SK-N-SH treated with all-trans-retinoic acid at 6 μM for 48 hours (cell line): ENCODE results near the gene ETV4.

ENCODE experiments used
- BACH2 ChIP-seq: fragments of 250-450 bp; sonication (Bioruptor Pico); IDR thresholded peaks from 2 replicates; pipeline ENCODE4 v1.9.0; 2021; ENCODE audit warnings: mild to moderate bottlenecking, borderline replicate concordance
- CSDC2 ChIP-seq: fragments of 250-450 bp; sonication (Bioruptor Pico); IDR thresholded peaks from 2 replicates; pipeline ENCODE4 v1.5.0; 2020; ENCODE audit warnings: mild to moderate bottlenecking, moderate library complexity
- GLIS3 ChIP-seq: fragments of 250-450 bp; sonication (Bioruptor Pico); IDR thresholded peaks from 2 replicates; pipeline ENCODE4 v1.5.0; 2020; ENCODE audit warnings: mild to moderate bottlenecking, moderate library complexity
- ISL1 ChIP-seq: fragments of 250-450 bp; sonication (Bioruptor Pico); IDR thresholded peaks from 2 replicates; pipeline ENCODE4 v2.1.2; 2022; ENCODE audit warnings: mild to moderate bottlenecking, moderate library complexity
- OSR1 ChIP-seq: fragments of 250-450 bp; sonication (Bioruptor Pico); IDR thresholded peaks from 2 replicates; pipeline ENCODE4 v1.8.0; 2022; ENCODE audit warnings: moderate library complexity, mild to moderate bottlenecking, inconsistent platforms
- RARB ChIP-seq: fragments of 250-450 bp; sonication (Bioruptor Pico); IDR thresholded peaks from 2 replicates; pipeline ENCODE4 v1.8.0; 2021; ENCODE audit warnings: mild to moderate bottlenecking, moderate library complexity
- SNAI2 ChIP-seq: fragments of 250-450 bp; sonication (Bioruptor Pico); IDR thresholded peaks from 2 replicates; pipeline ENCODE4 v1.5.0; 2020; ENCODE audit warnings: mild to moderate bottlenecking, moderate library complexity
- TCF4 ChIP-seq: fragments of 250-450 bp; sonication (Bioruptor Pico); IDR thresholded peaks from 2 replicates; pipeline ENCODE4 v1.8.0; 2021; ENCODE audit warnings: mild to moderate bottlenecking, moderate library complexity, borderline replicate concordance
- ZFP3 ChIP-seq: fragments of 250-450 bp; sonication (Bioruptor Pico); IDR thresholded peaks from 2 replicates; pipeline ENCODE4 v1.5.0; 2020; ENCODE audit warnings: mild to moderate bottlenecking, moderate library complexity
- ZNF8 ChIP-seq: fragments of 450-650 bp; formaldehyde crosslinking; IDR thresholded peaks from 2 replicates; pipeline ENCODE4 v1.5.0; 2020; ENCODE audit warnings: mild to moderate bottlenecking, moderate library complexity
- TF ChIP-seq, protein P1 (sequence below): fragments of 250-450 bp; sonication (Bioruptor Pico); IDR thresholded peaks from 2 replicates; pipeline ENCODE4 v1.8.0; 2020; ENCODE audit warnings: mild to moderate bottlenecking, moderate library complexity, borderline replicate concordance
- TF ChIP-seq, protein P2 (sequence below): fragments of 250-450 bp; sonication (Bioruptor Pico); IDR thresholded peaks from 2 replicates; pipeline ENCODE4 v1.5.1; 2020; ENCODE audit warnings: low read depth, mild to moderate bottlenecking, moderate library complexity
- TF ChIP-seq, protein P3 (sequence below): fragments of 250-450 bp; sonication (Bioruptor Pico); IDR thresholded peaks from 2 replicates; pipeline ENCODE4 v1.8.0; 2021; ENCODE audit warnings: low read depth, mild to moderate bottlenecking, moderate library complexity, borderline replicate concordance
- TF ChIP-seq, protein P4 (sequence below): fragments of 250-450 bp; sonication (Bioruptor Pico); IDR thresholded peaks from 2 replicates; pipeline ENCODE4 v1.5.1; 2021; ENCODE audit warnings: mild to moderate bottlenecking, moderate library complexity

DNA sequence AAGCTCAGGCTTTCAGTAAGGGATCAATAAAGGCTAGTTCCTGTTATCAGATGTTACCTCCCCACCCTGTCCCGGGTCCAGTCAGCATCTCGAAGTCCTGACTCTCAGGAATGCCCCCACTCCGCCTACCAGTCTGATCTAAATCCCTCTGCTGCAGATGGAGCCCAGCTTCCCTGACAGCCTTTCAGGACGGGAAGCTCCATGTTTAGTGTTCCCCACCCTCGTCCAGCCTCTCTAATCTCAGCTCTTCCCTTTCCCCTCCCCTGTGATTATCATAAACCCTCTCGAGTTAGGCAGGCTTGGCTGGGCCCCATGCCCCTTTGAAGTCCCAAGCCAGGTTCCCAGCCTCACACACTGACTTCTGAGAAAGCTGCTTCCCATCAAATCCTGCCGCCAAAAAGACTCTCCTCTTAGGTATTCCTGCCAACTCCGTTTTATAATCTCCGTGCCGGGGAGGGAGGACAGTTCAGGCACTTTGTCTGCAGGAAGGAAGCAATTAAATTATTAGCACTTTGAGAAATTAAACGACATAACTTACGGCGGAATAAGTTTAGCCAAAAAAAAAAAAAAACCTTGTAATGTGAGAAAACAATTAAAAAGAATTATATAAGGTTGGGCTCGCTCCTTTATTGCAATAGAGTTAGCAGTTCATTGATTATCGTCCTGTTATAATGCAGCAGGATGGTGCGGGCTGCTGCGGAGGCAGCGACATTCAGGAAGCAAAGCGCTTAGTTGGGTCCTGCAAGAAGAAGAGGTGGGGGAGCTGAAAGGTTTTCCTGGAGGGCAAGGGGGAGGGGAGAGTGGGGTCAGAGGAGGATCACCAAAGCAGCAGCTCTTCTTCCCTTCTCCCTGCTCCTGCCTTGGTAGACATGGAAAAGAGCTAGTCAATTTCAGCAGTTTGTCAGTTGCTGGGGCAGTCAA, 16.8 kb upstream of the ETV4 start:
- TF ChIP-seq OSR1 (CRISPR knock-in tag), result no peak
- TF ChIP-seq, protein P1, sequence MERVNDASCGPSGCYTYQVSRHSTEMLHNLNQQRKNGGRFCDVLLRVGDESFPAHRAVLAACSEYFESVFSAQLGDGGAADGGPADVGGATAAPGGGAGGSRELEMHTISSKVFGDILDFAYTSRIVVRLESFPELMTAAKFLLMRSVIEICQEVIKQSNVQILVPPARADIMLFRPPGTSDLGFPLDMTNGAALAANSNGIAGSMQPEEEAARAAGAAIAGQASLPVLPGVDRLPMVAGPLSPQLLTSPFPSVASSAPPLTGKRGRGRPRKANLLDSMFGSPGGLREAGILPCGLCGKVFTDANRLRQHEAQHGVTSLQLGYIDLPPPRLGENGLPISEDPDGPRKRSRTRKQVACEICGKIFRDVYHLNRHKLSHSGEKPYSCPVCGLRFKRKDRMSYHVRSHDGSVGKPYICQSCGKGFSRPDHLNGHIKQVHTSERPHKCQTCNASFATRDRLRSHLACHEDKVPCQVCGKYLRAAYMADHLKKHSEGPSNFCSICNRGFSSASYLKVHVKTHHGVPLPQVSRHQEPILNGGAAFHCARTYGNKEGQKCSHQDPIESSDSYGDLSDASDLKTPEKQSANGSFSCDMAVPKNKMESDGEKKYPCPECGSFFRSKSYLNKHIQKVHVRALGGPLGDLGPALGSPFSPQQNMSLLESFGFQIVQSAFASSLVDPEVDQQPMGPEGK (CRISPR knock-in tag), result no peak
- no peak for TF ChIP-seq ZFP3 (CRISPR knock-in tag)
- no peak for TF ChIP-seq ISL1 (CRISPR knock-in tag)
- no peak for TF ChIP-seq RARB
- TF ChIP-seq, protein P2, sequence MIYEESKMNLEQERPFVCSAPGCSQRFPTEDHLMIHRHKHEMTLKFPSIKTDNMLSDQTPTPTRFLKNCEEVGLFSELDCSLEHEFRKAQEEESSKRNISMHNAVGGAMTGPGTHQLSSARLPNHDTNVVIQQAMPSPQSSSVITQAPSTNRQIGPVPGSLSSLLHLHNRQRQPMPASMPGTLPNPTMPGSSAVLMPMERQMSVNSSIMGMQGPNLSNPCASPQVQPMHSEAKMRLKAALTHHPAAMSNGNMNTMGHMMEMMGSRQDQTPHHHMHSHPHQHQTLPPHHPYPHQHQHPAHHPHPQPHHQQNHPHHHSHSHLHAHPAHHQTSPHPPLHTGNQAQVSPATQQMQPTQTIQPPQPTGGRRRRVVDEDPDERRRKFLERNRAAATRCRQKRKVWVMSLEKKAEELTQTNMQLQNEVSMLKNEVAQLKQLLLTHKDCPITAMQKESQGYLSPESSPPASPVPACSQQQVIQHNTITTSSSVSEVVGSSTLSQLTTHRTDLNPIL (CRISPR knock-in tag), result no peak
- no peak for TF ChIP-seq BACH2
- no peak for TF ChIP-seq CSDC2 (CRISPR knock-in tag)
- TF ChIP-seq, protein P3, sequence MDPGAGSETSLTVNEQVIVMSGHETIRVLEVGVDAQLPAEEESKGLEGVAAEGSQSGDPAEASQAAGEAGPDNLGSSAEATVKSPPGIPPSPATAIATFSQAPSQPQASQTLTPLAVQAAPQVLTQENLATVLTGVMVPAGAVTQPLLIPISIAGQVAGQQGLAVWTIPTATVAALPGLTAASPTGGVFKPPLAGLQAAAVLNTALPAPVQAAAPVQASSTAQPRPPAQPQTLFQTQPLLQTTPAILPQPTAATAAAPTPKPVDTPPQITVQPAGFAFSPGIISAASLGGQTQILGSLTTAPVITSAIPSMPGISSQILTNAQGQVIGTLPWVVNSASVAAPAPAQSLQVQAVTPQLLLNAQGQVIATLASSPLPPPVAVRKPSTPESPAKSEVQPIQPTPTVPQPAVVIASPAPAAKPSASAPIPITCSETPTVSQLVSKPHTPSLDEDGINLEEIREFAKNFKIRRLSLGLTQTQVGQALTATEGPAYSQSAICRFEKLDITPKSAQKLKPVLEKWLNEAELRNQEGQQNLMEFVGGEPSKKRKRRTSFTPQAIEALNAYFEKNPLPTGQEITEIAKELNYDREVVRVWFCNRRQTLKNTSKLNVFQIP (CRISPR knock-in tag), result no peak
- TF ChIP-seq TCF4 (CRISPR knock-in tag), result no peak
- no peak for TF ChIP-seq GLIS3
- no peak for TF ChIP-seq SNAI2 (CRISPR knock-in tag)
- TF ChIP-seq ZNF8, result no peak
- TF ChIP-seq, protein P4, sequence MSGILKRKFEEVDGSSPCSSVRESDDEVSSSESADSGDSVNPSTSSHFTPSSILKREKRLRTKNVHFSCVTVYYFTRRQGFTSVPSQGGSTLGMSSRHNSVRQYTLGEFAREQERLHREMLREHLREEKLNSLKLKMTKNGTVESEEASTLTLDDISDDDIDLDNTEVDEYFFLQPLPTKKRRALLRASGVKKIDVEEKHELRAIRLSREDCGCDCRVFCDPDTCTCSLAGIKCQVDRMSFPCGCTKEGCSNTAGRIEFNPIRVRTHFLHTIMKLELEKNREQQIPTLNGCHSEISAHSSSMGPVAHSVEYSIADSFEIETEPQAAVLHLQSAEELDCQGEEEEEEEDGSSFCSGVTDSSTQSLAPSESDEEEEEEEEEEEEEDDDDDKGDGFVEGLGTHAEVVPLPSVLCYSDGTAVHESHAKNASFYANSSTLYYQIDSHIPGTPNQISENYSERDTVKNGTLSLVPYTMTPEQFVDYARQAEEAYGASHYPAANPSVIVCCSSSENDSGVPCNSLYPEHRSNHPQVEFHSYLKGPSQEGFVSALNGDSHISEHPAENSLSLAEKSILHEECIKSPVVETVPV (CRISPR knock-in tag), result no peak
